Gastroesophageal sphincter (tissue), 3 donors: ENCODE results near the gene AKR1D1.

Experiments used
- CTCF ChIP-seq, 4 experiments: fragments of 200-600 bp in 2 of 4; fragments of 450-650 bp in 2 of 4; sonication (generic) in 1 of 4; IDR thresholded peaks; one replicate each; pipeline ENCODE4 v1.5.1; 2017 to 2019; ENCODE audit warnings: antibody characterized with exemption in 4 of 4, mild to moderate bottlenecking in 2 of 4, moderate library complexity in 2 of 4
- EP300 ChIP-seq: sonication (generic); formaldehyde crosslinking; IDR thresholded peaks from one replicate; pipeline ENCODE4 v1.6.1; 2017; ENCODE audit warnings: antibody characterized with exemption, mild to moderate bottlenecking

GRCh38 chr7:138089080-138089901 is 13.0 kb downstream of the AKR1D1 start:
- TF ChIP-seq EP300 (no peak), CTCF (IDR thresholded peaks at IDR 0.05) (no peak)
